ENCODE results near the gene NR6A1.

The NR6A1 gene

DNA sequence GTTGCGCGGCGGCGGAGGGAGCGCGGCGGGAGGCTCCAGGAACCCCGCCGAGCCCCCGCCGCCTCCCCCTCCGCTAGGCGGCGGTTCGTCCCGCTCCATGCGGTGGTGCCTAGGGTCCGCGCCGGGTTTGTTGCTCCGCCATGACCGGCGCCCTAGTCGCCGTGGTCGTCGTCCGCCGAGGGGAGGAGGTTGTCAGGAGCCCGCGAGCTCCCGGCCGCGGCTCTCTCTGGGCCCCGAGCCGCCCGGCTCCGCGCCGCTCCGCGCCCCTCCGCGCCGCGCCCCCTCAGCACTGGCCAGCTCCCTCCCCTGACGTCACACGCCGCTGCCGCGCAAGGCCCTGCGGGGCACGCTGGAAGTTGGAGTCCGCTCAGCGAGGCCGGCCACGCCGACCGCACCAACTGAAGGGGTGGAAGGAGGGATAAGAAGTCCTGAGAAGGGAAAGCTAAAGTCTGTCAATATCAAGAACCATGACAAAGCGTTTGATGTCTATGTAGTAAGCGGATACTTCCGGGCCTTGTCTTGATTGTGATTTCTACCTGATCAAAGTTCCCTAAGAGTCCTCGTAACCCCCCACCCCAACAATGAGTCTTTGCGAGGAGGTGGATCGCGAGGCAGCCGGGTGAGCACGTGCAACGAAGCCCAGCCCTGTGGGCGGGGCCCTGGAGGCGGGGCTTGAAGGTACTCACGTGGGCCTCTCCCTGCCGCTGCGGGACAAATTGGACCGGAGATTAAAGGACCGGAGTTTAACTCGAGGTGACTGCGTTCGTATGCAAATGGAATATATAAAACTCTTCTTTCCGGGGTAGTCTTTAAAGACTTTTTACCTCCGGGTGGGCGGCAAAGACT is at the start of gene NR6A1:
TSS of gene NR6A1 (minus strand) at position 291 of the 846 bp plus-strand sequence.
- in situ Hi-C loops (cut with HindIII; ENCODE audit: low sequenced_read_pairs) = no loop called here
- peak; percentile 97 for DNase-seq (ENCODE audit: low read depth, low spot score)
- TF ChIP-seq, protein P1, sequence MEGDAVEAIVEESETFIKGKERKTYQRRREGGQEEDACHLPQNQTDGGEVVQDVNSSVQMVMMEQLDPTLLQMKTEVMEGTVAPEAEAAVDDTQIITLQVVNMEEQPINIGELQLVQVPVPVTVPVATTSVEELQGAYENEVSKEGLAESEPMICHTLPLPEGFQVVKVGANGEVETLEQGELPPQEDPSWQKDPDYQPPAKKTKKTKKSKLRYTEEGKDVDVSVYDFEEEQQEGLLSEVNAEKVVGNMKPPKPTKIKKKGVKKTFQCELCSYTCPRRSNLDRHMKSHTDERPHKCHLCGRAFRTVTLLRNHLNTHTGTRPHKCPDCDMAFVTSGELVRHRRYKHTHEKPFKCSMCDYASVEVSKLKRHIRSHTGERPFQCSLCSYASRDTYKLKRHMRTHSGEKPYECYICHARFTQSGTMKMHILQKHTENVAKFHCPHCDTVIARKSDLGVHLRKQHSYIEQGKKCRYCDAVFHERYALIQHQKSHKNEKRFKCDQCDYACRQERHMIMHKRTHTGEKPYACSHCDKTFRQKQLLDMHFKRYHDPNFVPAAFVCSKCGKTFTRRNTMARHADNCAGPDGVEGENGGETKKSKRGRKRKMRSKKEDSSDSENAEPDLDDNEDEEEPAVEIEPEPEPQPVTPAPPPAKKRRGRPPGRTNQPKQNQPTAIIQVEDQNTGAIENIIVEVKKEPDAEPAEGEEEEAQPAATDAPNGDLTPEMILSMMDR (IDR thresholded peaks at IDR 0.05; ENCODE audit: low read depth, low read length) = peak; percentile 16
- H3K4me3 ChIP-seq (ENCODE audit: low read depth, low read length) = peak within 1 kb of the TSS; percentile 66

DNA sequence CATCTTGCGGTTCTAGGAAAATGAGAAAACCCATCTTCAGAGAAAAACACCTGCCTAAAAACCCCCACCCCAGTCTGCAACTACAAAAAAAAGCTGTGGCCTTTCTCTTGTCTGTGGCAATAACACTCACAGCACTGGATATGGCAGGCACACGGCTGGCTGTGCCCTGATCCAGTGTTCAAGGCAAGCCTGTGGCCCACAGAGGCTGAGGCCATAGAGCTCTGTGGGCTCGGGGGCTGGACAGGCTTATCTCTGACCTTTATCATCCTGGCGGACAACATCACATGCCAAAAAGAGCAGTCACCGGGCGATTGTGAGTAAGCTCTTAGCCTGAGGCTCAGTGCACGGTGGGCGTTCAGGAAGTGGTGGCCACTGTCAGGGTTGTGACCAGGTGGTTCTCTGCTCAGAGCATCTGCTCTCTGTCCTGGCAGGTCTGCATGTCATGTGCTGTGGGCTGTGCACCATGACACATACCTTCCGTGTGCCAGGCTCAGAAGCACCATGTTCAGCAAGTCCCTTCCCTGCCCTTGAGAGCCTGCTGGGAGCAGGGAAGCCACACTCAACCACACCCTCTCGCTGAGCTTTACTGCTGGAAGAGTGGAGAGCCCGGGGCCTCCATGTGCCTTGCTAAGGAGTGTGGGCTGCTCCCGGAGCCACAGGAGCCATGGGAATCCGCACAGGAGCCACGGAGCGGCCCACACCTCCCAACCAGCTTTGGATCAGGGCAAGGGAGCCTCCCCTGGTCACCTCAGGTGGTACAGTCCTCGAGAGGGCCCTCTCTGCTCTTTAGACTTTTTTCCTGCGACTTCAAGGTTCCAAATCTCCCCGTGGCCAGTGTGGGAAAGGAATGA is 47.5 kb upstream of the NR6A1 start:
- in situ Hi-C loops (cut with HindIII; ENCODE audit: low sequenced_read_pairs) = no loop called here
- H3K4me3 ChIP-seq (ENCODE audit: low read depth, low read length) = no peak overlapping the region
- peak; percentile 39 for DNase-seq (ENCODE audit: low read depth, low spot score)
- TF ChIP-seq, protein P1 (IDR thresholded peaks at IDR 0.05; ENCODE audit: low read depth, low read length) = no peak

GRCh38 chr9:124815601-124816000 is 44.5 kb upstream of the NR6A1 start:
- in situ Hi-C loops (cut with HindIII; ENCODE audit: low sequenced_read_pairs) = no loop called here
- DNase-seq (ENCODE audit: low read depth, low spot score) = no peak

DNA sequence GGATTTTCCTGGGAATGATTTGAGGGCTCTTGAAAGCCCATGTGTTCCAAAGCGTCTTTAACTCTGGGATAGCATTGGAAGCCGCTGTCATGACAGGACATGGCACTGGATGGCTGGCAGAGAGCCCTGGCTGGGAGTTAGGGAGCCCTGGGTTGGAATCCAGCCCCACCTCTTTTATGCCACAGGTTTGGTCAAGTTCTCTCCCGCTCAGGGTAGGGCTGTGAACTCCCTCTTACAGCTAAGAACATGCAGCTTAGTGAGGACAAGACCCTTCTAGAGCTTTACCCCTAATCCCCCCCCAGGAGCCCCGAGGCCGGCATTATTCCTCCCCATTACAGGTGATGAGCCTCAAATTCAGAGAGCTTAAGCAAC is 43.0 kb upstream of the NR6A1 start:
- TF ChIP-seq, protein P1 (IDR thresholded peaks at IDR 0.05; ENCODE audit: low read depth, low read length) = no peak
- no peak overlapping the region for H3K4me3 ChIP-seq (ENCODE audit: low read depth, low read length)
- in situ Hi-C loops (cut with HindIII; ENCODE audit: low sequenced_read_pairs) = no loop called here
- DNase-seq (ENCODE audit: low read depth, low spot score) = no peak

More at GRCh38 chr9:124815601-124816000, 44.5 kb upstream of the NR6A1 start:
- TF ChIP-seq, protein P1 (IDR thresholded peaks at IDR 0.05; ENCODE audit: low read depth, low read length) = no peak
- H3K4me3 ChIP-seq (ENCODE audit: low read depth, low read length) = no peak overlapping the region

DNA sequence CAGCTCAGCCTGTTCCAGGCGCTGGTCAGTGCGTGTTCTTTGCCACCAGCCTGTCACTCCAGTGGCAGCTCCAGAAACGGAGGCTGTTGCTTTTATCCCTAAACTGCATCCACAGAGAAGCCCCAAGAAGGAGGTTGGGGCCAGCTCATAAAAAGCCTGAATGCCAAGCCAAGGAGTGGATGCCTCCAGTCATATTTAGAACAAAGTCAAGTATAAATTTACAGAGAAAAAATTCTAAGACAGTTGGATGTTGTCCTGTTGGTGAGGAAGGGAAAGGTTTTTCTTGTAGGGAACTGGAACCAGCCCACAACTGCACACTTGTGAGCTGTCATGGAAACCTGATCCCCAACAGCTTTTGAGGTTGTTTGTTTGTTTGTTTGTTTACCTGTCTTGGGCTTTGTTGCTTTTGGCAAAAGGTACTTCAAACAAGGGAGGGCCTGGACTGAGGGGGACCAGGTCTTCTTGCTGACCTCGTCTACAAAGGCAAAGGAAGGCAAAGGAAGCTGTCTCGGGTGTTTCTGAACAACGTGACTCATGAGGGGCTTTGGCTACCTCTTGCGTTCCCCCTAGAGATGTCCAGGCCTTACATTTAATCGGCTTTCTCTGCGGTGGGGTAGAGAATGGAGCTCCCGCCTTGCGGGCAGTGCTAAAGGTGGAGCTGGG is 42.5 kb upstream of the NR6A1 start:
- in situ Hi-C loops (cut with HindIII; ENCODE audit: low sequenced_read_pairs) = no loop called here
- TF ChIP-seq, protein P1 (IDR thresholded peaks at IDR 0.05; ENCODE audit: low read depth, low read length) = no peak
- peak; percentile 35 for DNase-seq (ENCODE audit: low read depth, low spot score)
- H3K4me3 ChIP-seq (ENCODE audit: low read depth, low read length) = no peak overlapping the region

- in situ Hi-C loops (cut with HindIII; ENCODE audit: low sequenced_read_pairs) = no loop called here
- TF ChIP-seq, protein P1 (IDR thresholded peaks at IDR 0.05; ENCODE audit: low read depth, low read length) = no peak
- no peak for DNase-seq (ENCODE audit: low read depth, low spot score)
These were observed 41.9 kb upstream of the NR6A1 start for GRCh38 chr9:124813041-124813440.

More at GRCh38 chr9:124813041-124813440, 41.9 kb upstream of the NR6A1 start:
- H3K4me3 ChIP-seq (ENCODE audit: low read depth, low read length) = no peak overlapping the region
